PFSK-1 (cell line): ENCODE data around the gene CDKL5.

Experiments
- FOXP2 ChIP-seq: optimal IDR thresholded peaks from 2 replicates; pipeline ENCODE3; 2011; ENCODE audit warnings: borderline replicate concordance, control low read depth, inconsistent platforms; ENCODE audit not compliant: insufficient read depth; ENCODE audit errors: extremely low read length, extremely low read depth
- POLR2AphosphoS5 ChIP-seq: IDR thresholded peaks from 2 replicates; pipeline ENCODE4 v1.6.1; 2012; ENCODE audit warnings: low read depth, mild to moderate bottlenecking, control low read depth, low read length, moderate library complexity
- SIN3A ChIP-seq: IDR thresholded peaks from 2 replicates; pipeline ENCODE4 v1.6.1; 2012; ENCODE audit warnings: mild to moderate bottlenecking, low read length, moderate library complexity, borderline replicate concordance; ENCODE audit not compliant: insufficient read depth
- TAF1 ChIP-seq: IDR thresholded peaks from 2 replicates; pipeline ENCODE4 v1.6.1; 2012; ENCODE audit warnings: low read length, control low read depth, borderline replicate concordance; ENCODE audit not compliant: insufficient read depth

GRCh38 chrX:18594079-18594478 is 168.7 kb downstream of the CDKL5 start:
- TF ChIP-seq TAF1 (no peak), FOXP2 (no peak), POLR2AphosphoS5 (no peak), SIN3A (no peak)
